DLD1 (cell line): ENCODE measurements around the gene GNG13.
"Not testable (repeated sequence)": the region's sequence is repeated elsewhere in the genome, so short reads cannot be mapped to it uniquely, and the experiment has no call there.

ENCODE experiments used
- in situ Hi-C: cut with HindIII; loops from 2 replicates; pipeline ENCODE4 v1.10.0; 2017; ENCODE audit warnings: low sequenced_read_pairs

GNG13 gene

DNA sequence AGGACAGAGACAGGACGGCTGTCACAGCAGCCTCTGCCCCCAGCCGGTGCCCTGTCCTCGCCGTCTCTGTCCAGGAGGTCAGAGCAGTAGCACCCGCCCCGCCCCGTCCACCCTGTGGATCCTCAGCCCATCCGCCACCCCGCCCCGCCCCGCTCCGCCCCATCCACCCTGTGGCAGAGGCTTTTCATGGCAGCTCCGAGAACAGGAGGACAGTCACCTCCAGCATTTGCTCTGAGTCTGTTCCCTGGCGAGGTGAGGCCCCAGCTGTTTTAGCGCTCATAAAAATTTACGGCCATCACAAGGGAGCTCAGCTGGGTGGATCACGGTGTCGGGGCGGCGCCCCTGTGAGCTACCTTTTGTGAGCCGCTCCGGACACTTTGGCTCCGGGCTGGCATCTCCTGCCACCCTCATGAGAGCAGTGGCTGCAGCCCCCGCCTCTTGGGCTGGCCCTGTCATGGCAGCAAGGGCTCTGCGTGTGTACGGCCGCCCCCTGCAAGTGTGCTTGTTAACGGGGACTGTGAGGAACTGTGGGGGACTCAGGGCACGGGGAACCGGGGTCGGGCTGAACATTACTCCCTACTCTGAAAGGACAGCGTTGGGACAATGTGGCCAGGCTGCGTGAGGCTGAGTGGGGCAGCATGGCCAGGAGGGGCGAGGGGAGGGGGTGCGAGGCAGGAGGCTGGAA, 32.3 kb upstream of the GNG13 start:
- in situ Hi-C loops = no loop called here

DNA sequence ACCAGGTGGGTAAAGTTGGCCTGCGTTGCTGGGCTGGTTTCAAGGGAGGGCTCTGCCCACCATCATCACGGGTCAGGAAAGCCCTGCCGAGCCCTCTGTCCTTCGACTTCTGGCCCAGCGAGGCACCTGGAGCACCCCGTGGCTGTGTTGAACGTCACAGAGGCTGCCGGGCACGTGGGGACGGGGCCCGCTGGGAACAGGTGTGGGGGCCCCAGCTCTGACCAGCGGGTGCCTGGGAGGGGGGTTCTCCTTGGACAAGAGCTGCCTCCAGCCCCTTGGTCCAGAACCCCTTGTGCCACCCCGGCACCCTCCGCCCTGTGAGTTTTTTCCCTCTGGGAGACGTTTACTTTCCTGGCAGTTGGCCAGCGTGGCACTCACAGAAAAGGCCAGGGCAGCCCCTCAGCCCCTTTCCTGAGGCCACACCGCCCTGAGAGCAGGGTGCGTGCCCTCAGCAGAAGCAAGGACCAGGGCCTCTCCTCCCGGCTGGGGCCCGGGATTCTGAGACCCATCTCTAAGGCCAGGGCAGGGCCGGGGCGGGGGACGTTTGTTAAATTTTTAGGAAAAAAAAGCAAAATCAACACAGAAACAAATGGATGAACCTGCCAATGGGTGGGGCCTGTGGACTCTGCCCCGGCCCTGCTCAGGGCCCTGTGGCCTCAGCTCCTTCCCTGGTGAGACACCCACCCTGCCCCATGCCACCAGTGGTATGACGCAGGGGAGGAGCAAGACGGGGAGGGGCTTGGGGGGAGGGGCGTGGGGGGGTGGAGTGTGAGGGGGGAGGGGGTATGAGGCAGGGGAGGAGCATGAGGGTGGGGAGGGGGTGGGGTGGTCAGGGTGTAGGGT, 31.3 kb upstream of the GNG13 start:
- in situ Hi-C loops = no loop called here

DNA sequence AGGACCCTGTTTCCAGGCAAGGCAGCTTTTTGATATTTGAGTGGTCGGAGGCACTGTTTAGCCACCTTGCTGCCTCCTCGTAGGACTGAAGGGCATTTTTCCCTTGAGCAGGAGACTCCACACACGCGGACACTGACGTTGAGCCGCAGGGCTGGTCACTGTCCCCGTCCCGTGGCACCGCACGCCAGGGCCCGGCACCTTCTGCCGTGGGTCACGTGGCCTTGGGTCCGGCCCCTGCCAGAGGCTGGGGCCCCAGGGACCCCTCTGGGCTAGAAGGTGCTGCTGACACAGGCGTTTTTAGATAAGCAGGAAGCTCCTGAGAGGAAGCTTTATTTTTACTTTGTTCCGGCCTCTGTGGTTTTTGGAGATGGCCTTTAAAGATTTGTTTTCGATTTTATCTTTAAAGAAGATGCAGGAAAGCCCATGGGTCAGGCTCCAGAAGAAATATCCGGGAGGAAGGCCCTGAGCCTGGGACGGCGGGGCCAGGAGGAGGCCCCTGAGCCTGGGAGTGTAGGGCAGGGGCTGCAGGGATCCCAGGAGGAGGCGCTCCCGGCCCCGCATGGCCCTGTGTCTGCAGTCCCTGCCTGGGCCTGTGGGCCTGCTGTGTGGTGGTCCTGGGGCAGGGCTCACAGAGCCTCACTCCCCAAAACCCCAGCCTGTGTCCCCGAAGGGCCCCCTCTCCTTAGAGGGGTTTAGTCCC, 30.5 kb upstream of the GNG13 start:
- in situ Hi-C loops = no loop called here

DNA sequence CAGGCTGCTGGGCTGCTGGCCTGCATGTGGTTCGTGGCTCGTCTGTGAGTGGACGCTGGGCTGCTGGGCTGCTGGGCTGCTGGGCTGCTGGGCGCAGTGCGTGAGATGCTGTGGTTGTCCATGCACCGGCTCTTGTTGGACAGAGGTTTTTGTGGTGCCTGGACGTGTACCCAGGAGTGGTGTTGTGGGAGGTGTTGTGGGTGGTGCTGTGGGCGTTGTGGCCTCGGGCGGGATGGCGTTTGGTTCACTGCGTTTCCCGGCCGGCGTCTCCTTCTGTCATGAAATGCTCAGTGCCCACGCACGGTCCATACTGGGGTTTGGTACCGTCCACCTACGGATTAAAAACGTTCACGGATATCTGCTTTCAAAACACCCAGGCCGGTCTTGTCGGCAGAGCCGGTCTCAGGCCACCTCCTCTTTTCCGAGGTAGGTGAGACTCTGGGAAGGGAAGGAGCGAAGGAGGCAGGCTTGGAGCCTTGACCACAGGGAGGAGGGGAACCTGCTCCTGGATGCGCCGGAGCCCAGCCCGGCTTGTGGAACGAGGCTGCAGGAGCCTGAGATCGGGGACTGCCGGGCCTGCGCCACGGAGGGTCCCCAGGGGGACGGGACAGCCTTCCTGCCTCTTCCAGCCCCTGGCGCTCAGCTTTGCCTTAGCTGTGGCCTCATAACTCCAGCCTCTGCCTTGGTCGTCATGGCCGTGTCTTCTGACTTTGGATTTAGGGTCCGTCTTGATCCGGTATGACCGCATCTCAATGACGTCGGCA, 29.8 kb upstream of the GNG13 start:
- in situ Hi-C loops = no loop called here

DNA sequence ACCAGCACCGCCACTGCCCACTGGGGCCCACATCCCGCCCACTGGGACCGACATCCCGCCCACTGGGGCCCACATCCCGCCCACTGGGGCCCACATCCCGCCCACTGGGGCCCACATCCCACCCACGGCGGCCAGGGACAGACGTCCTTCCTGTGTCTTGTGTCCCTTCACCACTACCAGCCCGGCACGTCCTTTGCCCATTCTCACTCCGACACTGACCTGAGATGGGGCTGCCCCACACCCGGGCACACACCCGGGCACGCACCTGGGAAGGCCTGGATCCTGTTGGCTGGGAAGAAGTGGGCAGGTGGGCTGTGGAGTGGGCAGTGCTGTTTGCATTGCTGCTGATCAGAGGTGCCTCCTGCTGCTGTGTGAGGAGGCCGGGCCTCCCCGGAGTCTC, 28.4 kb upstream of the GNG13 start:
- in situ Hi-C loops = no loop called here

DNA sequence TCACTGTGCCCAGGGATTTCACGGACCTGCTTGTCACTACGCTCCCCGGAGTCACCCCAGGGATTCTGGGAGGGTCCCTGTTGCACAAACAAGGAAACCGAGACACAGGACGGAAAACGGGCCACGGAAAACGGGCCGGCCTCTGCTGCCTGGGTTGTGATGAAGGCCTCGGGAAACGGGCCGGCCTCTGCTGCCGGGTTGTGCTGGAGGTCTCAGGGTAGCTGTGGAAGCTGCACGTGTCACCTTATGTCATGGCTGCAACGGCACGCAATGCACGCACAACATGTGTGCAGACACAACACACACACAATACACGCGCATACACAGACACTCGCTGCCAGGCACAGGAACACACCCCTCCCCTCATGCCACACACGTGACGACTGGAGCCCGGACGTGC, 27.0 kb upstream of the GNG13 start:
- in situ Hi-C loops = no loop called here

DNA sequence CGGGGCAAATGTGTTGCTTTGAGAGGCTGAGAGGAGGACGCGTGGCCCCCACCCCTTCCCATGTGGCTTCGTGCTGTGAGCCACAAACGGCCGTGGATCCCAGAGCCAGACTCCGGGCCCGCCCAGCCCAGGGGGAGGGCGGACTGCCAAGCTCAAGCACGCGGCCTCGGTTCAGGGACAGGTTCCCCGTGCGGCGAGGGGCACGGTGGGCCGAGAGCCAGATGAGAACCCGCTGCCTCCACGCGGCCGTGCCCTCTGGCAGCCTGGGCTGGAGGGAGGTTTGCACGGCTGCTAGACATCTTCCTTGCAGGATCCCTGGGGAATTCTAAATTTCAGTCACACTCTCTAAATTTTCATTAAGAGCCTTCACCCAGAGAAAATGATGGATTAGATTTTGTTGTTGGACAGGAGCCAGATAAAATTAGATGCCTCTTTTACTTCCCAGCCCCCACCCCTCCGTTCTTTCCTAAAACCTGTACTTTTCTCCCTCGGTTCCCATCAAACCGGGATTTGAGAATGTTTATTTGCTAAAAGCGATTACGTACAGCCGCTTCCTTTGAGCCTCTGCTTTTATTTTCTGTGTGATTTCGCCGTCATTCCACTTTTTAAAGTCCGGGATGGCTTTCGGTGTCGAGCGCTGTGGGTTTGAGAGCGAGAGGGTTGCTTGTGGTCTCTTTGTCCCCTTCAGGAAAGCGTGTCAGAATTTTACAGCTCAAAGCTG, 25.0 kb upstream of the GNG13 start:
- in situ Hi-C loops = no loop called here

DNA sequence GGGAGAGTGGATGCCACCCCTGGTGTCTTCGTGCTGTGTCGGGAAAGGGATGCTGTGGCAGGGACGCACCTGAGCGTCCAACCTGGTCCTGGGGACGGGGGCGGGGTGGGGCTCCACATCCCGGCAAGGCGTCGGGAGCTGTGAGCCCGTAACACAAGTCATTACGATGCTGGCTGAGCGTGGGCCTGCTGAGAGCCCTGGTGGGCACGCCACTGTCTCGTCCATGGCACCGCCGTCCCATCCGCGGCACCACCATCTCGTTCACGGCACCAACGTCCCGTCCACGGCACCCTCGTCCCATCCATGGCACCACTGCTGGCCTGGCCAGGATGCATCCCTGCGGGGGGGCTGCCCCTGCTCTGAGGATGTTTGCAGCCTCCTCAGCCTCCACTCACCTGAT, 24.1 kb upstream of the GNG13 start:
- in situ Hi-C loops = no loop called here

DNA sequence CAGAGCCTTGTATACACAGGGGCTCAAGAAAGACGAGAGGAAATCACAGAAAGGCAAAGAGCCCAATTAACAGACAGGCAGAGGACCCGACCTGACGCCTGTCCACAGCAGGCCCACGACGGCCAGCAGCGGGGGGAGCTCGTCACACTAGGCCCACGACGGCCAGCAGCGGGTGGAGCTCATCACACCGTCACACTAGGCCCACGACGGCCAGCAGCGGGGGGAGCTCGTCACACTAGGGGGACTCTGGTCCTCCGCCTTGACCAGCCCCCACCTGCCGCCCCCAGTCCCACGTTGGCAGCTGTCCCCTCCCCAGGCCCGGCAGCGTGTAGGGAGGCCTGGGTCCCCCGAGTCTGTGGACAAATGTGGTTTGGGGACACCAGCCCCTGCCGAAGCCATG, 23.7 kb upstream of the GNG13 start:
- in situ Hi-C loops = no loop called here

DNA sequence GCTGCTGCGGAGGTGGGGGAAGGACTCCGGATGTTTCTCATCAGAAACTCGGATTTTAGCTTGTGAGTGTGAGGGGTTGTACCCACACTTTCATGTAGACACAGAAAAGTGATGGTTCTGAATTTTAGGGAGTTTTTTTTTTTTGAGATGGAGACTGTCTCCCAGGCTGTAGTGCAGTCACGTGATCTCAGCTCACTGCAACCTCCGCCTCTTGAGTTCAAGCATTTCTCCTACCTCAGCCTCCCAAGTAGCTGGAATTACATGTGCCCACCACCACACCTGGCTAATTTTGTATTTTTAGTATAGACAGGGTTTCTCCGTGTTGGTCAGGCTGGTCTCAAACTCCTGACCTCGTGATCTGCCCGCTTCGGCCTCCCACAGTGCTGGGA, 22.4 kb upstream of the GNG13 start:
- in situ Hi-C loops = no loop called here

DNA sequence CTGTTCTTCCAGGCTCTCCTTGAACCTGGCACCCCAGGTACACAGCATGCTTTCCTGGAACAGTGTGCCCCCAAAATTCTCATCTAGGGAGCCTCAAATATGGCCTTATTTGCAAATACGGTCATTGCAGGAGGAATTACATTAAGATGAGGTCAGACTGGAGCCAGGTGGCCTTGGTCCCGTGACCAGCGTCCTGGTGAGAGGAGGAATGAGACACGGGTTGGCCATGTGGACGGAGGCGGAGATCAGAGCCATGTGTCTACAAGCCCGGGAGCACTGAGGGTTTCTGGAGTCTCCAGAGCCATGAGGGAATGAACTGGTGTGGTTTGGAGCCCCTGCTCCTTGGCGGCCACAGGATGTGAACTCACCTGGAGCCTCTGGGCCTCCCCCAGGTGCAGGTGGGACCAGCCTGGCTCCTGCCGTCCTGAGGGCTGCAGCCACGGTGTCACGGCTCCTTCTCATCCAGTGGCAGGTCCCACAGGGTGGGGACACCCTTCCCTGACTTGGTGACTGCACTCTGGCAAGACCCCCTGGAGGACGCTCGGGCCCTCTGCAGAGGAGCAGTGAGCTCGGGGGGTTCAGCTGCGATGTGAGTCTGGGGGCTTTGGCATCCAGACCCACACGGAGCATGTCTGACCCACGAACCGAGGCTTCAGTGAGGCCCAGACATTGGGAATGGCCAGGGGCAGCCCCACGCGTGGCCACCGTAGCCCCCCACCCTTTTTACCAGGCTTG, 21.8 kb upstream of the GNG13 start:
- in situ Hi-C loops = no loop called here

DNA sequence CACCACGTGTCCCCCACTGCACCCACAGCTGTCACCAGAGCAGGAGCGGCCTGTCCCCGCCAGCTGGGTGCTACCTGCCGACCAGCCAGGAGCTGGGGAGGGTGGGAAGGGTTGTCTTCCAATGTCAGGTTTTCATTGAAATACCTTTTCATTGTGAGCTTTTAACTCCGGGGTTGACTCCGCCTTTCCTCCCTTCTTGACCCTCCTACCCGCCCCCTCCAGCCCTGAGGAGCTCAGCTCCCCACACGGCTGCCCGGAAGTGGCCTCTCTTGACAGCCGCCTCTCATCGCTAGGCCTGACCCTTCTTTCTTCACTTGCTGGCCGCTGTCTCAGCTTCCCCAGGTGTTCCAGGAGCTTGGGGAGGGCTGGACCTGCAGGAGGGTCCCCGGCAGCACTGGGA, 21.2 kb upstream of the GNG13 start:
- in situ Hi-C loops = no loop called here

DNA sequence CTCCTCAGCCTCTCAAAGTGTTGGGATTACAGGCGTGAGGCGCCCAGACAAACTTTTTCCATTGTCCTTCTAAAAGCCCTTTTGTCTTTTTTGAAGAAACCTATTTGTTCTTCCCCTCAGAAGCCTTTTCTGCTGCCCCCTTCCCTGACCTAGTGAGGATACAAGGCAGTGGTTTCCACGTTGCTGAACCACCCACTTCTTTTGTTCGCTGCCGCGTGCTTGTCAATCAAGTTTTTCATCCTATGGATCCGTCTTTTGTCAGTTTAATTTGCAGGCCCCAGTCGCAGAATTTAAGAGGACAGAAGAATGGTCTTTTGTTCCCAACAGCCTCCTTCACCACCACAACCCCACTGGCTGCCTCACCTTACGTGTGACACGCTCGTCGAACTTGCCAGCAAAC, 20.2 kb upstream of the GNG13 start:
- in situ Hi-C loops = no loop called here

DNA sequence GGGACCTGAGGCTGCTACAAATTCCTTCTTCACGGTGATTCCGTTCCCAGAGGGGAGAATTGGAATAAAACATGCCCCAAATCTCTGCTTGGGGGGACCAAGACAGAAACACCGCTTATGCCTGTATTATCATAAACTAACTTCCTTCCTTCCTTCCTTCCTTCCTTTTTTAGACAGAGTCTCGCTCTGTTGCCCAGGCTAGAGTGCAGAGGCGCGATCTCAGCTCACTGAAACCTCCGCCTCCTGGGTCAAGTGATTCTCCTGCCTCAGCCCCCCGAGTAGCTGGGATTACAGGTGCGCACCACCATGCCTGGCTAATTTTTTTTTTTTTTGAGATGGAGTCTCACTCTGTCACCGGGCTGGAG, 19.5 kb upstream of the GNG13 start:
- in situ Hi-C loops = not testable (repeated sequence)

DNA sequence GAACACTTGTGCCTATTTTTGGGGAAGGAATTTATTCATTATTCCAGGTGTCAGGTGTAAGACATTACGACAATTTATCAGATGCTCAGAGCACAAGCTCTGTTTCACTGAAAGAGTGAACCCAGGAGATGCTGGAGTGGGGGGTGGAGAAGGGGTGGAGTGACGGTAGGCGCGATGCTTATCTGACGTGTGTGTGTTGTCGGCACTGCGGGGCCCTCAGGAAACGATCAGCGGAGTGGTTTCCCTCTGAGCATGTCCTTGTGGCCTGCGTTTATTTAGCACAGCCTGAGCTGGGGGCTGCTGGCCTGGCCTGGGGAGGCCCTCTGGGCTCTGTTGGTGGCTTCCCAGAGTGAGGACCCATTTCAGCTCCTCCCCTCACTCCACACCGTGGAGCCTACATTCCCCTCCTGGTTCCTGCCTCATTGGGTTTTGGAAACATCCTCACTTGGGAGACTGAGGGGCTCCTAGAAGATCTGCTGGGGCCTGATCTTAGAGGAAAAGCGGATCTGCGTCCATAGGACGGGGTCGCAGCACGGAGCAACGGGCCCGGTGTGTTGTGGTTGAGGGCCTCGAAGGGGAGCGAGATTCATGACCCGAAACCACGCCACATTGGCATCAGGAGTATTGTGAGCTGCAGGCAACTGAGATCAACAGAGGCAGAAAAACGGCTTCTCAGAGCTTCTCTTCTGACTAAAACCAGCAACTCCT, 19.0 kb upstream of the GNG13 start:
- in situ Hi-C loops = no loop called here

DNA sequence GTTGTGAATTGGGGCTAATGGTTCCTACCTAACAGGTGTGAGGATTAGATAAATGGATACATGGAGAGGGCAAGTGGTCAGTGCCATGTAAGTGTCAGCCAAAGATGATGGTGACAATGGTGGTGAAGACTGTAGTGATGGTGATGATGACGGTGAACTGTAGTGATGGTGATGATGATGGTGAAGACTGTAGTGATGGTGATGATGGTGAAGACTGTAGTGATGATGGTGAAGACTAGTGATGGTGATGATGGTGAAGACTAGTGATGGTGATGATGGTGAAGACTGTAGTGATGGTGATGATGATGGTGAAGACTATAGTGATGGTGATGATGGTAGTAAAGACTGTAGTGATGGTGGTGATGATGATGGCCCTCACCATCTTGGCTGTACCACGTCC, 18.1 kb upstream of the GNG13 start:
- in situ Hi-C loops = no loop called here

DNA sequence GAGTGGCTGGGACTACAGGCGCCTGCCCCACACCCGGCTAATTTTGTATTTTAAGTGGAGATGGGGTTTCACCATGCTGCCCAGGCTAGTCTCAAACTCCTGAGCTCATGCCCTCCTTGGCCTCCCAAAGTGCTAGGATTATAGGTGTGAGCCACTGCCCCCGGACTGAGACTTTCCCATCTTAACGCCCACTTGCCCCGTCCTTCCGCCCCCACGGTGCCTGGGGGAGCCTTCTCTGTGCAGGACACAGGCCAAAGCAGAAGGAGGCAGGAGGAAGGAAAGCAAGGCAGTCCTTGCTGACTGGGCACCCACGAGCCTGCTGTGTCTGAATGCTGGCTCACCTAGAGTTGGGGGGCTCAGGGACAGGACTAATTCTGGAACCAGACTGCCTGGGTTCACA, 17.6 kb upstream of the GNG13 start:
- in situ Hi-C loops = no loop called here

DNA sequence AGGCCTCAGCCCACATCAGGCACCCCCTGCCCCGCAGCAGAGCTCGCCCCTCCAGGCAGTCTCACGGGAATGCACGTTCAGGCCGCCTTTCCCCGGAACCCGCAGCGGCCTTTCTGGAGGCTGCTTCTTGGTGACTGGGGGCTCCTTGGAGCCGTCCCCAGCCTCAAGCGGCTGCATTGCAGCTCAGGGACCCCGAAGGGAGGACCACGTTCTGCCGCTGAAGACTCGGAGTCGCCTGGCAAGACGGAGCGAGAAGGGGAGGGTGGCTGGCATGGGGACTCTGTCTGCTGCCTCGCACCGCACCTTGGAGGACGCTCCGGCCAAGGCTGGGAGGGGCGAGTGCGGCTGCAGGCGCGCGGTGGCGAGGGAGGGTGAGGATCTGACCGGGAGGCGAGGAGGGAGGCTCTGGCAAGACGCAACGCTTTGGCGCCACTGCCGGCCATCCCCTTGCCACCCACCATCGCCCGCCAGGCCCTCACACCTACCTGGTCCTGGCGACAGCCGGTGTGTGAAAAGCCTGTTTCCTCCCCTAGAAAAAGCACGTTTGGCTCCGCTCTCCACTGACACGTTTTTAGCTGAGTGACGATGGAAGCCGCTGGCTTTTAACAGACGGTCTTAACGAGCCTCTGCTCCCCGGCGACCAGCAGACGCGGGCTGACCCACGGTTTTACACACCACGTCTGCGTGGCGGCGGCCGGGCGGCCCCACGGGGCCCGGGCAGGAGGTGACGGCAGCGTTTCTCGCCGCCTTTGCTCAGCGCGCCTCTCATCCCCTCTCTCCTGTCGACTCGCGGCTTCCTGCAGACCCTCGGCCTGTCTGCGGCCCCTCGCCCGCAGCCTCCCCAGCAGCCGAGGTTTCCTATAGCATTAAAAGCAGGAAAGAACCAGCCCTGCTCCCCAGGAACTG, 16.7 kb upstream of the GNG13 start:
- in situ Hi-C loops = no loop called here
